ENCODE data around the gene ZNF124. TPM values are rescaled to one million over a fixed set of nuclear protein-coding genes. Genes with fewer than 3 reads are reported as not detected.

Gene ZNF124
- polyA plus RNA-seq, 1 of the 3 experiments (the other 2 are of a cell fraction) = 2.7 TPM

DNA sequence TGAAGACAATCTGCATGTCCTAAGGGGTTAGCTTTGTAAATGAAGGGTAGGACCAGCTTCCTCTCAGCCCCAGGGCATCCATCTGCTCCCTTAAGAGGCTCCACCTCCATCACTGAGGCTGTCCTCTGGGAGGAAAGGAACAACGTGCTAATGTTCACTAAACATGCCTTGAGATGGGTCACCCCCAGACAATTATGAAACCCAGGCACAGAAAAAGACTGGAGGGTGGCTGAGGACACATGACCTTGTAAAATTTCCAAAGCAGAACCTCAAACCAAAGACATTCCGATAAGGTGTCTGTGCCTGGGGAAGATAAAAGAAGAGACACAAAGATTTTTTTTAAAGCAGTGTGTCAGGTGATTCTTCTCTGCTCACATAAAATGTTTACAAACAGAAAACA, 37.6 kb upstream of the ZNF124 start:
- Histone ChIP-seq H3K4me3 (ENCODE audit: low read depth in 2 of 2, low read length in 1 of 2) (peak overlapping the region; percentile 85 to 100), H3K27ac (ENCODE audit: low read depth in 2 of 2, low read length in 1 of 2) (no peak overlapping the region), H3K4me1 (ENCODE audit: control insufficient read depth in 1 of 2, insufficient read depth in 2 of 2, low read depth in 1 of 2, low read length in 1 of 2) (peaks cover 0 to 14% of the 10 kb centered on the region in 2 experiments; a peak in 3 of 4 replicates), H3K9ac (peak overlapping the region; percentile 80; the same call in 1 of the 2 replicates), H2AFZ (ENCODE audit: low read depth) (no peak overlapping the region; the same call in 1 of the 2 replicates), H3K36me3 (replicated peaks in 1 of 2; ENCODE audit: control insufficient read depth in 1 of 2, insufficient read depth in 2 of 2, low read length in 1 of 2) (peaks cover 5 to 10% of the 10 kb centered on the region in 2 experiments), H3K4me2 (peak overlapping the region; percentile 90), H3K9me2 (no peaks in the 10 kb centered on the region), H3K79me2 (ENCODE audit: insufficient read depth) (peaks cover 63% of the 10 kb centered on the region), H3F3A (replicated peaks; ENCODE audit: insufficient read depth) (peaks cover 5% of the 10 kb centered on the region), H4K20me1 (ENCODE audit: insufficient read depth) (no peaks in the 10 kb centered on the region), H3K27me3 (ENCODE audit: insufficient read depth) (no peaks in the 10 kb centered on the region), H3K9me3 (no peaks in the 10 kb centered on the region)
- ChIA-PET POLR2A (no interaction called here), CTCF (interaction anchor here (0.6 kb wide), 1 partner anchor 13 kb away, joined by 3 read pairs; no protein-coding TSS in a partner anchor)
- TF ChIP-seq, protein P1, sequence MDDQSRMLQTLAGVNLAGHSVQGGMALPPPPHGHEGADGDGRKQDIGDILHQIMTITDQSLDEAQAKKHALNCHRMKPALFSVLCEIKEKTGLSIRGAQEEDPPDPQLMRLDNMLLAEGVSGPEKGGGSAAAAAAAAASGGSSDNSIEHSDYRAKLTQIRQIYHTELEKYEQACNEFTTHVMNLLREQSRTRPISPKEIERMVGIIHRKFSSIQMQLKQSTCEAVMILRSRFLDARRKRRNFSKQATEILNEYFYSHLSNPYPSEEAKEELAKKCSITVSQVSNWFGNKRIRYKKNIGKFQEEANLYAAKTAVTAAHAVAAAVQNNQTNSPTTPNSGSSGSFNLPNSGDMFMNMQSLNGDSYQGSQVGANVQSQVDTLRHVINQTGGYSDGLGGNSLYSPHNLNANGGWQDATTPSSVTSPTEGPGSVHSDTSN (IDR thresholded peaks at IDR 0.05) = no peak
- TF ChIP-seq ELF1 (IDR thresholded peaks at IDR 0.05) (no peak), GABPA (IDR thresholded peaks at IDR 0.05; ENCODE audit: low read depth) (no peak), RFX5 (IDR thresholded peaks at IDR 0.05; ENCODE audit: low read length) (no peak)
- TF ChIP-seq, protein P2, sequence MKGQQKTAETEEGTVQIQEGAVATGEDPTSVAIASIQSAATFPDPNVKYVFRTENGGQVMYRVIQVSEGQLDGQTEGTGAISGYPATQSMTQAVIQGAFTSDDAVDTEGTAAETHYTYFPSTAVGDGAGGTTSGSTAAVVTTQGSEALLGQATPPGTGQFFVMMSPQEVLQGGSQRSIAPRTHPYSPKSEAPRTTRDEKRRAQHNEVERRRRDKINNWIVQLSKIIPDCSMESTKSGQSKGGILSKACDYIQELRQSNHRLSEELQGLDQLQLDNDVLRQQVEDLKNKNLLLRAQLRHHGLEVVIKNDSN (IDR thresholded peaks at IDR 0.05; ENCODE audit: borderline replicate concordance, low read depth) = no peak
- peak; percentile 36 for DNase-seq
- 20% methylated on average over 2 of the region's 2 CpGs for whole genome bisulfite sequencing (ENCODE audit: low lambda C conversion rate)

DNA sequence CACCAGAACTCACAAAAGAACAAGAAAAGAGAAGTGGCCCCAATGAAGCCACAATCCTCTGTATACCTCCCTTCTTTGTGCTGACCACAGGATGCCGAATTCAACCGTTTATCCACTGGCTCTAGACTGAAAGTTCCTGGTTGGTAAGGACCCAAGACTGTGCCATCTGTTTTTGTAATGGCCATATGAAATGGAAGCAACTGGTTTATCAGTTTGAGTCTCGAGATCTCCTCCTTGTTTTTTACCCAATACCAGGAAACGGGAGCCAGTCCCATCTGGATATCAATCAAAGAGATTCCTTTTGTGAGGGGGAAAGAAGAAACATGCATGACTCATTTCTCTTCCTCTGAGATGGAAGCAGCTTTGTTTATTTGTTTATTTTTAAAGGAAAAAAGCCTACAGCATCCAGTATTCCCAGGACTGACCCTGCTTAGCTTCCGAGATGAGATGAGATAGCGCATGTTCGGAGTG, 32.4 kb upstream of the ZNF124 start:
- H3K9me3 ChIP-seq = no peaks in the 10 kb centered on the region
- TF ChIP-seq YY1 (IDR thresholded peaks at IDR 0.05; ENCODE audit: low read depth) = no peak
- TF ChIP-seq POLR2AphosphoS5 (IDR thresholded peaks at IDR 0.05; ENCODE audit: low read depth, low read length) = no peak
- no peak for TF ChIP-seq NFIC (IDR thresholded peaks at IDR 0.05; ENCODE audit: borderline replicate concordance)
- TF ChIP-seq JUND (IDR thresholded peaks at IDR 0.05) = no peak
- no peak for TF ChIP-seq EZH2phosphoT487 (IDR thresholded peaks at IDR 0.05; ENCODE audit: borderline replicate concordance, low read depth)
- TF ChIP-seq, protein P3, sequence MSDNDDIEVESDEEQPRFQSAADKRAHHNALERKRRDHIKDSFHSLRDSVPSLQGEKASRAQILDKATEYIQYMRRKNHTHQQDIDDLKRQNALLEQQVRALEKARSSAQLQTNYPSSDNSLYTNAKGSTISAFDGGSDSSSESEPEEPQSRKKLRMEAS (IDR thresholded peaks at IDR 0.05; ENCODE audit: low read depth) = no peak
- TF ChIP-seq, protein P4, sequence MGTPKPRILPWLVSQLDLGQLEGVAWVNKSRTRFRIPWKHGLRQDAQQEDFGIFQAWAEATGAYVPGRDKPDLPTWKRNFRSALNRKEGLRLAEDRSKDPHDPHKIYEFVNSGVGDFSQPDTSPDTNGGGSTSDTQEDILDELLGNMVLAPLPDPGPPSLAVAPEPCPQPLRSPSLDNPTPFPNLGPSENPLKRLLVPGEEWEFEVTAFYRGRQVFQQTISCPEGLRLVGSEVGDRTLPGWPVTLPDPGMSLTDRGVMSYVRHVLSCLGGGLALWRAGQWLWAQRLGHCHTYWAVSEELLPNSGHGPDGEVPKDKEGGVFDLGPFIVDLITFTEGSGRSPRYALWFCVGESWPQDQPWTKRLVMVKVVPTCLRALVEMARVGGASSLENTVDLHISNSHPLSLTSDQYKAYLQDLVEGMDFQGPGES (IDR thresholded peaks at IDR 0.05; ENCODE audit: low read depth, low read length) = no peak
- TF ChIP-seq RXRA (IDR thresholded peaks at IDR 0.05; ENCODE audit: borderline replicate concordance, low read depth) = no peak
- no peak for TF ChIP-seq FOSL2 (IDR thresholded peaks at IDR 0.05; ENCODE audit: borderline replicate concordance, low read depth)
- TF ChIP-seq TCF12 (IDR thresholded peaks at IDR 0.05) = no peak
- TF ChIP-seq MEF2A (IDR thresholded peaks at IDR 0.05; ENCODE audit: borderline replicate concordance, low read depth) = no peak
- no peak for TF ChIP-seq ELF1 (IDR thresholded peaks at IDR 0.05)
- no peak for TF ChIP-seq NRF1 (IDR thresholded peaks at IDR 0.05; ENCODE audit: low read depth, low read length)
- TF ChIP-seq, protein P5, sequence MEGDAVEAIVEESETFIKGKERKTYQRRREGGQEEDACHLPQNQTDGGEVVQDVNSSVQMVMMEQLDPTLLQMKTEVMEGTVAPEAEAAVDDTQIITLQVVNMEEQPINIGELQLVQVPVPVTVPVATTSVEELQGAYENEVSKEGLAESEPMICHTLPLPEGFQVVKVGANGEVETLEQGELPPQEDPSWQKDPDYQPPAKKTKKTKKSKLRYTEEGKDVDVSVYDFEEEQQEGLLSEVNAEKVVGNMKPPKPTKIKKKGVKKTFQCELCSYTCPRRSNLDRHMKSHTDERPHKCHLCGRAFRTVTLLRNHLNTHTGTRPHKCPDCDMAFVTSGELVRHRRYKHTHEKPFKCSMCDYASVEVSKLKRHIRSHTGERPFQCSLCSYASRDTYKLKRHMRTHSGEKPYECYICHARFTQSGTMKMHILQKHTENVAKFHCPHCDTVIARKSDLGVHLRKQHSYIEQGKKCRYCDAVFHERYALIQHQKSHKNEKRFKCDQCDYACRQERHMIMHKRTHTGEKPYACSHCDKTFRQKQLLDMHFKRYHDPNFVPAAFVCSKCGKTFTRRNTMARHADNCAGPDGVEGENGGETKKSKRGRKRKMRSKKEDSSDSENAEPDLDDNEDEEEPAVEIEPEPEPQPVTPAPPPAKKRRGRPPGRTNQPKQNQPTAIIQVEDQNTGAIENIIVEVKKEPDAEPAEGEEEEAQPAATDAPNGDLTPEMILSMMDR (IDR thresholded peaks at IDR 0.05) = no peak
- TF ChIP-seq SIN3A (IDR thresholded peaks at IDR 0.05; ENCODE audit: borderline replicate concordance, low read depth, low read length) = no peak
- TF ChIP-seq, protein P6, sequence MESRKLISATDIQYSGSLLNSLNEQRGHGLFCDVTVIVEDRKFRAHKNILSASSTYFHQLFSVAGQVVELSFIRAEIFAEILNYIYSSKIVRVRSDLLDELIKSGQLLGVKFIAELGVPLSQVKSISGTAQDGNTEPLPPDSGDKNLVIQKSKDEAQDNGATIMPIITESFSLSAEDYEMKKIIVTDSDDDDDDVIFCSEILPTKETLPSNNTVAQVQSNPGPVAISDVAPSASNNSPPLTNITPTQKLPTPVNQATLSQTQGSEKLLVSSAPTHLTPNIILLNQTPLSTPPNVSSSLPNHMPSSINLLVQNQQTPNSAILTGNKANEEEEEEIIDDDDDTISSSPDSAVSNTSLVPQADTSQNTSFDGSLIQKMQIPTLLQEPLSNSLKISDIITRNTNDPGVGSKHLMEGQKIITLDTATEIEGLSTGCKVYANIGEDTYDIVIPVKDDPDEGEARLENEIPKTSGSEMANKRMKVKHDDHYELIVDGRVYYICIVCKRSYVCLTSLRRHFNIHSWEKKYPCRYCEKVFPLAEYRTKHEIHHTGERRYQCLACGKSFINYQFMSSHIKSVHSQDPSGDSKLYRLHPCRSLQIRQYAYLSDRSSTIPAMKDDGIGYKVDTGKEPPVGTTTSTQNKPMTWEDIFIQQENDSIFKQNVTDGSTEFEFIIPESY (IDR thresholded peaks at IDR 0.05; ENCODE audit: borderline replicate concordance, low read depth) = no peak
- TF ChIP-seq RCOR1 (IDR thresholded peaks at IDR 0.05; ENCODE audit: low read length) = no peak
- CTCF ChIA-PET = no interaction called here
- no peaks in the 10 kb centered on the region for H3K9me2 ChIP-seq
- H2AFZ ChIP-seq (ENCODE audit: low read depth) = no peak overlapping the region
- H4K20me1 ChIP-seq (ENCODE audit: insufficient read depth) = no peaks in the 10 kb centered on the region
- H3K36me3 ChIP-seq (replicated peaks in 1 of 2; ENCODE audit: control insufficient read depth in 1 of 2, insufficient read depth in 2 of 2, low read length in 1 of 2) = peaks cover 31 to 34% of the 10 kb centered on the region in 2 experiments
- POLR2A ChIA-PET = no interaction called here
- DNase-seq = no peak
- WGBS (ENCODE audit: low lambda C conversion rate) = 96% methylated on average over 7 of the region's 7 CpGs
- H3K4me1 ChIP-seq (ENCODE audit: control insufficient read depth in 1 of 2, insufficient read depth in 2 of 2, low read depth in 1 of 2, low read length in 1 of 2) = peaks cover 0 to 4% of the 10 kb centered on the region in 2 experiments; a peak in 3 of 4 replicates
- no peaks in the 10 kb centered on the region for H3K27me3 ChIP-seq (ENCODE audit: insufficient read depth)
- no peak overlapping the region for H3K27ac ChIP-seq (ENCODE audit: low read depth in 2 of 2, low read length in 1 of 2)
- peaks cover 87% of the 10 kb centered on the region for H3K79me2 ChIP-seq (ENCODE audit: insufficient read depth)
- H3K4me2 ChIP-seq = no peak overlapping the region
- H3K4me3 ChIP-seq (ENCODE audit: low read depth in 2 of 2, low read length in 1 of 2) = no peak overlapping the region
- H3F3A ChIP-seq (replicated peaks; ENCODE audit: insufficient read depth) = no peaks in the 10 kb centered on the region
- no peak overlapping the region for H3K9ac ChIP-seq

All from SK-N-SH (cell line).